Spleen (tissue), 7 donors: Measurements from ENCODE around the gene CHMP4A.

Experiments used
- CTCF ChIP-seq, 11 experiments: fragments of 200-600 bp in 7 of 11; fragments of 450-650 bp in 4 of 11; sonication (generic) in 4 of 11; IDR thresholded peaks in 8 of 11; conservative IDR thresholded peaks in 3 of 11; 1 replicate in 7 of 11; 2 replicates in 4 of 11; pipeline versions ENCODE4 v1.4.0 to v1.8.0; 2016 to 2021; ENCODE audit warnings: antibody characterized with exemption in 11 of 11, inconsistent platforms in 4 of 11, mild to moderate bottlenecking in 1 of 11
- POLR2A ChIP-seq, 3 donors: fragments of 450-650 bp; IDR thresholded peaks; one replicate each; pipeline ENCODE4 v1.5.1; 2017; ENCODE audit warnings: antibody characterized with exemption in 3 of 3, mild to moderate bottlenecking in 1 of 3
- POLR2AphosphoS5 ChIP-seq, 3 donors: sonication (generic); formaldehyde crosslinking; IDR thresholded peaks; one replicate each; pipeline ENCODE4 v1.5.1; 2017; ENCODE audit warnings: antibody characterized with exemption in 3 of 3
- donor health status: DM: no; HTN: no; CAD: no; lungs with moderate emphysema.
- donor health status: DM: no; HTN: no; CAD: no.
- donor health status: DM: no; HTN: no; CAD: no.

- TF ChIP-seq CTCF (IDR thresholded peaks at IDR 0.05 in 8 of 11, conservative IDR thresholded peaks at IDR 0.05 in 3 of 11) (no peak), POLR2AphosphoS5 (IDR thresholded peaks at IDR 0.05) (no peak), POLR2A (IDR thresholded peaks at IDR 0.05) (no peak)
Observed at GRCh38 chr14:24204163-24205146, 8.8 kb downstream of the CHMP4A start.
